MG63 (cell line): Measurements from ENCODE around the gene WBP2. TPM values are rescaled to one million over a fixed set of nuclear protein-coding genes. Genes with fewer than 3 reads are reported as not detected.
"Not testable (repeated sequence)": the region's sequence is repeated elsewhere in the genome, so short reads cannot be mapped to it uniquely, and the experiment has no call there.

ENCODE experiments used
- DNase-seq: peaks from one replicate; pipeline ENCODE4 v3.0.0-alpha.2; 2020
- H3K27me3 ChIP-seq: fragments of 250-450 bp; sonication (Bioruptor Pico); 2 replicates; pipeline ENCODE4 v1.5.1; 2020; ENCODE audit warnings: mild to moderate bottlenecking, moderate library complexity
- H3K36me3 ChIP-seq: fragments of 250-450 bp; sonication (Bioruptor Pico); 2 replicates; pipeline ENCODE4 v1.5.1; 2020; ENCODE audit warnings: mild to moderate bottlenecking, moderate library complexity
- H3K4me3 ChIP-seq: fragments of 250-450 bp; sonication (Bioruptor Pico); 2 replicates; pipeline ENCODE4 v1.5.1; 2020; ENCODE audit warnings: mild to moderate bottlenecking, moderate library complexity
- H3K9me3 ChIP-seq: fragments of 250-450 bp; sonication (Bioruptor Pico); 2 replicates; pipeline ENCODE4 v1.5.1; 2020; ENCODE audit warnings: mild to moderate bottlenecking, moderate library complexity
- total RNA-seq: library from RNA; depleted of rRNA; stranded (reverse); fragments of >200 nt; shearing (Covaris generic); gene quantifications from 2 replicates; pipeline ENCODE4 v1.2.3, GENCODE V29; 2014; ENCODE audit warnings: low replicate concordance

The WBP2 gene
- total RNA-seq, 1 experiment from 2014 or later: 7.9 TPM

DNA sequence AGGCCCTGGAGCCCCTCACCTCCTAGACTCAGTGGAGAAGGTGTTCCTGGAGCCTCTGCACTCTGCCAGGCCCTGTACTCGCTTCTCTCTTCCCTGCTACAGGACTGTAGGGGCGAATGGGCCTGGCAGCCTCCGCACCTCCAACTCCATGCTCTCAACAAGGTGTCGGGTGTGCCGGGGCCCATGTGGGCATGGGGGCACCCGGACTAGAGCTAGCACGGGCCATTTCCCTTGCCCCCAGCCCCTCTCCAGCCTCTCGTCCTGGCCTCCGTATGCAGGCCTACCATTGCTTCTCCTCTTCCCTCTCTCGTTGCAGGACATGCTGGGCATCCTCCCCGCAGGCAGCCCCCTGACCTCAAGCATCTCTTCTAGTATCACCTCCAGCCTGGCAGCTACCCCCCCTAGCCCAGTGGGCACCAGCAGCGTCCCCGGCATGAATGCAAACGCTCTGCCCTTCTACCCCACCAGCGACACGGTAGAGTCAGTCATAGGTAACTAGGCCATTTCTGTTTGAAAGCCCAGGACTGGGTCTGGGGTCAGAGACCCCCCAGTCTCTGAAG, 36.7 kb downstream of the WBP2 start:
- DNase-seq: no peak
- Histone ChIP-seq H3K36me3 (peaks cover 82% of the 10 kb centered on the region), H3K4me3 (no peak overlapping the region), H3K9me3 (no peaks in the 10 kb centered on the region), H3K27me3 (no peaks in the 10 kb centered on the region)

- no peak for DNase-seq
- no peaks in the 10 kb centered on the region for H3K9me3 ChIP-seq
- no peaks in the 10 kb centered on the region for H3K27me3 ChIP-seq
- H3K36me3 ChIP-seq: peaks cover 86% of the 10 kb centered on the region
- H3K4me3 ChIP-seq: no peak overlapping the region
These were observed 37.6 kb downstream of the WBP2 start for GRCh38 chr17:75817571-75817970.

DNA sequence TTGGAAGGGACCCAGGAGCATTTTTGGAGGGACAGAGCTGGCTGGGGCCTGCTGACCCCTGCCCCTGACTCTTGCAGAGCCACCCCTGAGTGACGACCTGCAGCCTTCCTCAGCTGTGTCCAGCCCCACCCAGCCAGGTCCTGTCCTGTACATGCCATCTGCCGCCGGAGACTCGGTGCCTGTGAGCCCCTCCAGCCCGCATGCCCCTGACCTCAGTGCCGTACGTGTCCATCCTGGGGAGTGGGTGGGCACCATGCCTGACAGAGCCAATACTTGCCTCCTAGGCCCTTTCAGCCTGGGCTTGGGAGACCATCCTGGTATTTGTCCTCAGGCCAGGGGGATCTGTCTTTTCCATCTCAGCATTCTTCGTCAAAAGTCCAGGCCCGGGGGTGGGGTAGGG, 38.4 kb downstream of the WBP2 start:
- H3K36me3 ChIP-seq: peaks cover 84% of the 10 kb centered on the region
- no peak for DNase-seq
- no peaks in the 10 kb centered on the region for H3K9me3 ChIP-seq
- no peak overlapping the region for H3K4me3 ChIP-seq
- no peaks in the 10 kb centered on the region for H3K27me3 ChIP-seq

- Histone ChIP-seq H3K27me3 (no peaks in the 10 kb centered on the region), H3K4me3 (no peak overlapping the region), H3K36me3 (peaks cover 86% of the 10 kb centered on the region), H3K9me3 (no peaks in the 10 kb centered on the region)
- no peak for DNase-seq
These were observed 39.7 kb downstream of the WBP2 start for GRCh38 chr17:75815399-75815798.

- Histone ChIP-seq H3K4me3 (no peak overlapping the region), H3K9me3 (no peaks in the 10 kb centered on the region), H3K27me3 (no peaks in the 10 kb centered on the region), H3K36me3 (peaks cover 85% of the 10 kb centered on the region)
- DNase-seq: peak; percentile 79
These were observed 40.2 kb downstream of the WBP2 start for GRCh38 chr17:75814900-75815373.

DNA sequence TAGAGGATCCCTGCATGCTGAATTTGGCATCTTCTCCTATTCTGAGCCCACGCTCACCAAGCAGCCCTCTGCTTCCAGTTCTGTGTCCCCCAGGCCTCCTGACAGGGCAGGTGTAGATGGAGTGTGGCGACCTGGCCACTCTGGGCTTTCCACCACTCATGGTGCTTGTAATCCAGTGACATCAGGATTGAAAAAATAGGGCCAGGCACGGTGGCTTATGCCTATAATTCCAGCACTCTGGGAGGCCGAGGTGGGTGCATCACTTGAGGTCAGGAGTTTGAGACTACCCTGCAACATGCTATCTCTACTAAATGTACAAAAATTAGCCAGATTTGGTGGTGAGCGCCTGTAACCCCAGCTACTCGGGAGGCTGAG, 41.1 kb downstream of the WBP2 start:
- Histone ChIP-seq H3K9me3 (no peaks in the 10 kb centered on the region), H3K4me3 (no peak overlapping the region), H3K27me3 (no peaks in the 10 kb centered on the region), H3K36me3 (peaks cover 83% of the 10 kb centered on the region)
- no peak for DNase-seq

DNA sequence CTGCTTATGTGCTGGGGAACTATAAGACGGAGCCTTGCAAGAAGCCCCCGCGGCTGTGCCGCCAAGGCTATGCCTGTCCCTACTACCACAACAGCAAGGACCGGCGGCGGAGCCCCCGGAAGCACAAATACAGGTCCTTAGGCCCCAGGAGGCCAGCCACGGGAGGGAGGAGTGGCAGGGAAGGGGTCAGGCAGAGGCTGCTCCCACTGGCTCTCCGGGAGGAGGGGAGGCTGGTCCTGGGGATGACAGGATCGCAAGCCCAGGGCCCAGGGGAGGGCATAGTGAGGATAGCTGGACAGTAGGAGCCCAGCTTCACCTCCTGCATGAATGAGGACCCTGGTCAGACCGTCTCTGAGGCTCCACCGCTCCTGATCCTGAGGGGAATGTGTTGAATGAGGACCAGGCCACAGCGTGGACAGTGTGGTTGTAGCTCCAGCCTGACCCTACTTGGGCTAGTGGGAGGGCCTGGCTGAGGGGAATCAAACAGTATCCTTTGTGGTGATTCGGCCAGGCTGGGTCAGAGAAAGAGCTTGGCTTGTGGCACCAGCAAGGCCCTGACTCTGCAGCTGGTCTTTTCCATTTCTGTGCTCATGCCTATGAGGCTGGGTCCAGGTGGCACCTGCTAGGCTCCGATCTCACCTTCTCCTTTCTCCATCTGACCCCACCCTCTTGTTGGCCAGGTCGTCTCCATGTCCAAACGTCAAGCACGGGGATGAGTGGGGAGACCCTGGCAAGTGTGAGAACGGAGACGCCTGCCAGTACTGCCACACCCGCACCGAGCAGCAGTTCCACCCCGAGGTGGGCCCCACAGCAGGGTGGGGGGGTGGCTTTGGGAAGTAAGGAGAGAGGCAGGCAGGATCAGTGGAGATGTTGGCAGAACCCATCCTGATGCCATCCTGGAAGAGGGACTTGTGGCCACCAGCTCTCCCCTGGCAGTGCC, 41.8 kb downstream of the WBP2 start:
- H3K36me3 ChIP-seq: peaks cover 78% of the 10 kb centered on the region

DNA sequence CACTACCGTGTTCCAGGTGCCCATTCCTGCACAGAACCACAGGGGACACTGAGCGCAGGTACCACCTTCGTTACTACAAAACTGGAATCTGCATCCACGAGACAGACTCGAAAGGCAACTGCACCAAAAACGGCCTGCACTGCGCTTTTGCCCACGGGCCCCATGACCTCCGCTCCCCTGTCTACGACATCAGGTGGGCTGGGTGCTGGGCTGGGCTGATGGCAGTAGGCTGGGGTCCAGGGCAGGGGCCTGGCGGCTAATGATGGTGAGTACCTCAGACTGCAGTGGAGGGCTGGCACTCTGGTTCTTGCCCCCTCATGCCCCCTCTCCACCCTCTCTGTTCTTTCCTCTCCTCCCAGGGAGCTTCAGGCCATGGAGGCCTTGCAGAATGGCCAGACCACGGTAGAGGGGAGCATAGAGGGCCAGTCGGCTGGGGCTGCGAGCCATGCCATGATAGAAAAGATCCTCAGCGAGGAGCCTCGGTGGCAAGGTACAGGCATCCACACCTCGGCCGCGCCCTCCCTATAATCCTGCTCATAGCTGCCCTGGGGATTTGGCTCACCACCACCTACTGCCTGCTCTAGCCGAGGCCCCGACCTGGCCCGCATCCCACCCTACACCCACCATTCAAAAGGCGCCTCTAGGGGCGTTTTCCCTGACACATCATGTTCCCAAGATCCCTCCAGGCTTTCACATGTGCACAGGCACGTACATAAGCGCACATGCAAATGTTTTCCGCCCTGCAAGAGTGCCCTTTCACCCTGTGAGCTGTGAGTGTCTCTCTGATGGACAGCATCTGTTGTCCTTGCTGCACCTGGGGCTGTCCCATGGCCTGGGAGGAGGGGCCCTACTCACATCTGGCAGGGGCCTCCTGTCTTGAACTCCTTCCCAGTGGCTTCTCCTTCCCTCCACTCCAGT, 42.8 kb downstream of the WBP2 start:
- H3K4me3 ChIP-seq: no peak overlapping the region

More for the DNA sequence above, 41.8 kb downstream of the WBP2 start:
- DNase-seq: no peak
- Histone ChIP-seq H3K4me3 (no peak overlapping the region), H3K27me3 (no peaks in the 10 kb centered on the region), H3K9me3 (no peaks in the 10 kb centered on the region)

DNA sequence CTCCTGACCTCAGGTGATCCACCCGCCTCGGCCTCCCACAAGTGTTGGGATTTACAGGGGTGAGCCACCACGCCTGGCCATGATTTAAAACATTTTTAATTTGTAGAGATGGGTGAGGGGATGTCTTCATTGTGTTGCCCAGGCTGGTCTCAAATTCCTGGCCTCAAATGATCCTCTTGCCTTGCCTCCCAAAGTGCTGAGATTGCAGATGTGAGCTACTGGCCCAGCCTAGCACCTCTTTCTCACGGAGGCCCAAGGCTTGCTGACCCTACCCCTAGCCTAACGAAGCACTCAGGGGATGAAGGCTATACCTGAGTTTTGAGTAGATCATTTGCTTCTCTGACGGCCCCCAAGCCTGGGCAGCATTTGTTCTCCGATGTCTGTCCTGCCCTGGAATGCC, 44.0 kb downstream of the WBP2 start:
- no peaks in the 10 kb centered on the region for H3K27me3 ChIP-seq
- no peak for DNase-seq
- no peaks in the 10 kb centered on the region for H3K9me3 ChIP-seq
- H3K36me3 ChIP-seq: peaks cover 61% of the 10 kb centered on the region
- H3K4me3 ChIP-seq: no peak overlapping the region

More for the DNA sequence above, 42.8 kb downstream of the WBP2 start:
- no peaks in the 10 kb centered on the region for H3K27me3 ChIP-seq
- no peaks in the 10 kb centered on the region for H3K9me3 ChIP-seq
- no peak for DNase-seq
- H3K36me3 ChIP-seq: peaks cover 73% of the 10 kb centered on the region

GRCh38 chr17:75810756-75811155, 44.4 kb downstream of the WBP2 start:
- H3K27me3 ChIP-seq, DNase-seq, H3K4me3 ChIP-seq, H3K9me3 ChIP-seq: not testable (repeated sequence)
- peaks cover 57% of the 10 kb centered on the region for H3K36me3 ChIP-seq

GRCh38 chr17:75810216-75810615, 44.9 kb downstream of the WBP2 start:
- Histone ChIP-seq H3K36me3 (peaks cover 54% of the 10 kb centered on the region), H3K9me3 (no peaks in the 10 kb centered on the region), H3K4me3 (no peak overlapping the region), H3K27me3 (no peaks in the 10 kb centered on the region)
- DNase-seq: no peak

DNA sequence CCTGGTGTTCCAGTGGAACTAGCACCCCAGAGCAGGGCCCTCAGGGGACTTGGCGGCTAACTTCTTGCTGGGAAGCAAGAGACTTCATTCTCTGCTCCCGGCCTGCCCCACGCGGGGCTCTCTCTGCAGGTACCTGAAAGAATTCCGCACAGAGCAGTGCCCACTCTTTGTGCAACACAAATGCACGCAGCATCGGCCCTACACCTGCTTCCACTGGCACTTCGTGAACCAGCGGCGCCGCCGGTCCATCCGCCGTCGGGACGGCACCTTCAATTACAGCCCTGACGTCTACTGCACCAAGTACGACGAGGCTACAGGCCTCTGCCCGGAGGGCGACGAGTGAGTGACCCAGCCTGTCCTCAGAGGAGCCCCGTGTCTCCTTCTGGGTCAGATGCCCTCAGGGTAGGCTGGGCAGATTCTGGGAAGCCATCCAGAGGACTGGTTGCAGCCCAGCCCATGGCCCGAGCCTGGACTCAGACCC, 45.5 kb downstream of the WBP2 start:
- Histone ChIP-seq H3K36me3 (peaks cover 51% of the 10 kb centered on the region), H3K4me3 (no peak overlapping the region), H3K27me3 (no peaks in the 10 kb centered on the region), H3K9me3 (no peaks in the 10 kb centered on the region)
- no peak for DNase-seq

DNA sequence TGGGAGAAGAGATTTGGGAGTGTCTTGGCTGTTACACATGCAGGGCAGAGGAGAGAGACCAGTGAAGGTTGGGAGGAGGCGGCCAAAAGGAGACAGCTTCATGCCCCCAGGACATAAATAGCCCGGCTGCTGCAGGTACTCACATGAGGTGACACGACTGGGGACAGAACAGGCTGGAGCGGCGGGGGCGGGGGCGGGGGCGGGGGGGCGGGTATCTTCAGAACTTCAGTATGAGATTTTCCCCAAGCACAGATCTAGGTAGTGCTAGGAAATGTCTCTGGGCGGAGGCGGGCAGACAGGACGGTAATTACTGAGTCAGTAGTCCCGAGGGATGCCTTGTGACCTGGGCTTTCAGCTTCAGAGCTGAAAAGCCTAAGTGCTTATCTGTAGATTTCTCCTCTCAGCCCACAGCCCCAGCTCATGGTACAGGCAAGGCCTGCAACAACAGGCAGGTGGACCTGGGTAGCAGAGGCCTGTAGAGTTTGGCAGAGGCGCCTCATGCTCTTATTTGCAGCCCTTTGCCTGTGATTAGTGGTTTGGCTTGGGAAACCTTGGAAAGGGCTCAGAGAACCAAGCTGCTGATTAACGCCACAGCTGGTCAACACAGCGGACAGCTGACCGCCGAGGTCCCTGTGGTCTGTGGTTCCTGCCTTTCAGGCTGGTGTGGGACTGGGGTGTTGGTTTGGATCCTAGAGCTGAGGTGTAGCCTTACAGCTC, 46.1 kb downstream of the WBP2 start:
- no peaks in the 10 kb centered on the region for H3K9me3 ChIP-seq
- no peaks in the 10 kb centered on the region for H3K27me3 ChIP-seq
- H3K4me3 ChIP-seq: no peak overlapping the region
- no peak for DNase-seq
- H3K36me3 ChIP-seq: peaks cover 51% of the 10 kb centered on the region

DNA sequence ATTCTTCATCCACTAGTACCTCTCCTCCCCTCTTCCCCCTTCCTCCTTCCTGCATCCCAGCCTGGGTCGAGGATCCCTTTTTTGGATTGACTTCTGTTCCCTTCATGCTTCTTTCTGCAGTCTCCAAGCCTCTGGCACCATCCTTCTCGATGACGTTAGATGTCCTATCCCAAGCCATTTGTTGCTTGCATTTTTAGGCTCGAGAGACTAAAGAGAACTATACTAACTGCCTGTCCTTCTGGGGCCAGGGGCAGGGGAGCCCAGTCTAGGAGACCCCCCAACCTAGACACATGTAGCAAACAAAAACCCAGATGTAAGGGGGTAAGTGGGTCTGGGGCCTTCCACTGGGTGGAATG, 46.6 kb downstream of the WBP2 start:
- Histone ChIP-seq H3K4me3 (no peak overlapping the region), H3K27me3 (no peaks in the 10 kb centered on the region), H3K36me3 (peaks cover 49% of the 10 kb centered on the region), H3K9me3 (no peaks in the 10 kb centered on the region)
- DNase-seq: no peak

- Histone ChIP-seq H3K36me3 (peaks cover 42% of the 10 kb centered on the region), H3K9me3 (no peaks in the 10 kb centered on the region), H3K27me3 (no peaks in the 10 kb centered on the region), H3K4me3 (no peak overlapping the region)
- no peak for DNase-seq
These were observed 47.3 kb downstream of the WBP2 start for GRCh38 chr17:75807861-75808260.

- no peak for DNase-seq
- Histone ChIP-seq H3K36me3 (peaks cover 38% of the 10 kb centered on the region), H3K4me3 (no peak overlapping the region), H3K9me3 (no peaks in the 10 kb centered on the region), H3K27me3 (no peaks in the 10 kb centered on the region)
These were observed 48.2 kb downstream of the WBP2 start for GRCh38 chr17:75806822-75807500.
